SK-N-SH treated with all-trans-retinoic acid at 6 μM for 48 hours (cell line): ENCODE measurements around the gene GLDC.

Experiments used
- ATAC-seq: fragments of 200-7000 bp; cut with Tn5 transposase; 3 replicates; pipeline ENCODE4 v1.9.1; 2020; ENCODE audit warnings: mild to moderate bottlenecking, moderate library complexity
- CSDC2 ChIP-seq: fragments of 250-450 bp; sonication (Bioruptor Pico); IDR thresholded peaks from 2 replicates; pipeline ENCODE4 v1.5.0; 2020; ENCODE audit warnings: mild to moderate bottlenecking, moderate library complexity
- OSR1 ChIP-seq: fragments of 250-450 bp; sonication (Bioruptor Pico); IDR thresholded peaks from 2 replicates; pipeline ENCODE4 v1.8.0; 2022; ENCODE audit warnings: moderate library complexity, mild to moderate bottlenecking, inconsistent platforms
- PATZ1 ChIP-seq: fragments of 250-450 bp; sonication (Bioruptor Pico); IDR thresholded peaks from 2 replicates; pipeline ENCODE4 v1.8.0; 2020; ENCODE audit warnings: mild to moderate bottlenecking, moderate library complexity, borderline replicate concordance
- POU6F1 ChIP-seq: fragments of 250-450 bp; sonication (Bioruptor Pico); IDR thresholded peaks from 2 replicates; pipeline ENCODE4 v1.8.0; 2021; ENCODE audit warnings: low read depth, mild to moderate bottlenecking, moderate library complexity, borderline replicate concordance
- RARB ChIP-seq: fragments of 250-450 bp; sonication (Bioruptor Pico); IDR thresholded peaks from 2 replicates; pipeline ENCODE4 v1.8.0; 2021; ENCODE audit warnings: mild to moderate bottlenecking, moderate library complexity
- SNAI2 ChIP-seq: fragments of 250-450 bp; sonication (Bioruptor Pico); IDR thresholded peaks from 2 replicates; pipeline ENCODE4 v1.5.0; 2020; ENCODE audit warnings: mild to moderate bottlenecking, moderate library complexity
- TOX ChIP-seq: fragments of 250-450 bp; sonication (Bioruptor Pico); IDR thresholded peaks from 2 replicates; pipeline ENCODE4 v1.8.0; 2021; ENCODE audit warnings: mild to moderate bottlenecking, moderate library complexity, borderline replicate concordance
- TSHZ2 ChIP-seq: fragments of 250-450 bp; sonication (Bioruptor Pico); IDR thresholded peaks from 2 replicates; pipeline ENCODE4 v1.5.0; 2020; ENCODE audit warnings: mild to moderate bottlenecking, moderate library complexity
- ZC3H10 ChIP-seq: fragments of 250-450 bp; sonication (Bioruptor Pico); IDR thresholded peaks from 2 replicates; pipeline ENCODE4 v1.5.1; 2021; ENCODE audit warnings: mild to moderate bottlenecking, moderate library complexity
- ZFP3 ChIP-seq: fragments of 250-450 bp; sonication (Bioruptor Pico); IDR thresholded peaks from 2 replicates; pipeline ENCODE4 v1.5.0; 2020; ENCODE audit warnings: mild to moderate bottlenecking, moderate library complexity
- ZFP30 ChIP-seq: fragments of 450-650 bp; formaldehyde crosslinking; IDR thresholded peaks from 2 replicates; pipeline ENCODE4 v1.5.0; 2022; ENCODE audit warnings: mild to moderate bottlenecking, moderate library complexity
- ZNF565 ChIP-seq: fragments of 450-650 bp; formaldehyde crosslinking; conservative IDR thresholded peaks from 2 replicates; pipeline ENCODE4 v1.5.0; 2020; ENCODE audit warnings: low read depth, mild to moderate bottlenecking, moderate library complexity
- ZNF70 ChIP-seq: fragments of 450-650 bp; formaldehyde crosslinking; IDR thresholded peaks from 2 replicates; pipeline ENCODE4 v1.5.0; 2020; ENCODE audit warnings: mild to moderate bottlenecking, moderate library complexity

The GLDC gene

GRCh38 chr9:6676254-6676921 lies 30.9 kb upstream of the GLDC start:
- ATAC-seq = no peak
- TF ChIP-seq TSHZ2 (CRISPR knock-in tag) (no peak), TOX (CRISPR knock-in tag) (no peak), ZNF70 (CRISPR knock-in tag) (no peak), OSR1 (CRISPR knock-in tag) (no peak), CSDC2 (CRISPR knock-in tag) (no peak), ZC3H10 (no peak), PATZ1 (CRISPR knock-in tag) (no peak), ZNF565 (CRISPR knock-in tag) (no peak), SNAI2 (CRISPR knock-in tag) (no peak), RARB (CRISPR knock-in tag) (no peak)
- TF ChIP-seq, all 23 proteins: peak for 0

GRCh38 chr9:6675268-6675667 lies 29.7 kb upstream of the GLDC start:
- ATAC-seq = no peak
- TF ChIP-seq ZFP3 (CRISPR knock-in tag) (no peak), SNAI2 (CRISPR knock-in tag) (no peak), POU6F1 (CRISPR knock-in tag) (no peak), ZFP30 (CRISPR knock-in tag) (no peak), OSR1 (CRISPR knock-in tag) (no peak)

- no peak for ATAC-seq
Measured at GRCh38 chr9:6673326-6674025, 27.9 kb upstream of the GLDC start.

More at GRCh38 chr9:6673326-6674025, 27.9 kb upstream of the GLDC start:
- TF ChIP-seq ZFP3 (CRISPR knock-in tag) (no peak), ZFP30 (CRISPR knock-in tag) (no peak), TOX (CRISPR knock-in tag) (no peak), ZC3H10 (no peak), TSHZ2 (CRISPR knock-in tag) (no peak), ZNF70 (CRISPR knock-in tag) (no peak), SNAI2 (CRISPR knock-in tag) (no peak)
- TF ChIP-seq, all 23 proteins: peak for 0
